ENCODE results near the gene JAG1.

DNA sequence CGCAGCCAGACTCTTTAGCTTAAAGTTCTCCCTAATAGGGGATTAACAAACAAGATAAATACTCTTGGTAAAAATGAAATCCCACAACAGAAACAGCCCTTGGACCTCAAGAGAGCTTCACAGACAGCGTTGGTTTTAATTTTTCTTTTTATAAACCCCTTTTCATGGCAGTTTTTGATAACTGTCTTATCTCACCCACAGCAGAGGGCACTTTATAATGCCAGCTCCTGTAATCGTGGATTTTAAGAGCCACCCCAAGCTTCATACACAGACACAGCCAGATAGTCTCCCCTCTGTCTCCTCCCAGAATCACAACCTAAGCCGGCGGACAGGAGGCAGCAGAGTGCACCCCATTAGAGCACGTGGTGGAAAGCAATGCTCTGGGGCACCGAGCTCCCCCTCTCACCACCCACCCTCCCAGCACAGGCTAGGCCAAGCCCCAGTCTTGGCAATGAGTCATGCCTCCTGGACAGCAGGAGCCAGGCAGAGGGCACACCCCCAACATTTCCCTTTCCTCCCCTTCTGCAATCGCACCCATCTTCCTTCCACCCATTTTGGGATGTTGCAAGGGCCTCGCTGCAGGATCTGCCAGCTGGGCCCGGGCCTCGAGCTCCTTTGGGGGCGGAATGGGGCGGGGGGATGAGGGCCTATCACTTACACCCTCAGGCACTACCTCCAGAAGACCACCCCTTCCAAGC, 2.4 kb downstream of the JAG1 start:
- TF ChIP-seq, protein P1, sequence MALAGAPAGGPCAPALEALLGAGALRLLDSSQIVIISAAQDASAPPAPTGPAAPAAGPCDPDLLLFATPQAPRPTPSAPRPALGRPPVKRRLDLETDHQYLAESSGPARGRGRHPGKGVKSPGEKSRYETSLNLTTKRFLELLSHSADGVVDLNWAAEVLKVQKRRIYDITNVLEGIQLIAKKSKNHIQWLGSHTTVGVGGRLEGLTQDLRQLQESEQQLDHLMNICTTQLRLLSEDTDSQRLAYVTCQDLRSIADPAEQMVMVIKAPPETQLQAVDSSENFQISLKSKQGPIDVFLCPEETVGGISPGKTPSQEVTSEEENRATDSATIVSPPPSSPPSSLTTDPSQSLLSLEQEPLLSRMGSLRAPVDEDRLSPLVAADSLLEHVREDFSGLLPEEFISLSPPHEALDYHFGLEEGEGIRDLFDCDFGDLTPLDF (CRISPR knock-in tag; IDR thresholded peaks at IDR 0.05), result no peak
- no peak for TF ChIP-seq CBFB (CRISPR knock-in tag; IDR thresholded peaks at IDR 0.05; ENCODE audit: low read depth)
- TF ChIP-seq, protein P2, sequence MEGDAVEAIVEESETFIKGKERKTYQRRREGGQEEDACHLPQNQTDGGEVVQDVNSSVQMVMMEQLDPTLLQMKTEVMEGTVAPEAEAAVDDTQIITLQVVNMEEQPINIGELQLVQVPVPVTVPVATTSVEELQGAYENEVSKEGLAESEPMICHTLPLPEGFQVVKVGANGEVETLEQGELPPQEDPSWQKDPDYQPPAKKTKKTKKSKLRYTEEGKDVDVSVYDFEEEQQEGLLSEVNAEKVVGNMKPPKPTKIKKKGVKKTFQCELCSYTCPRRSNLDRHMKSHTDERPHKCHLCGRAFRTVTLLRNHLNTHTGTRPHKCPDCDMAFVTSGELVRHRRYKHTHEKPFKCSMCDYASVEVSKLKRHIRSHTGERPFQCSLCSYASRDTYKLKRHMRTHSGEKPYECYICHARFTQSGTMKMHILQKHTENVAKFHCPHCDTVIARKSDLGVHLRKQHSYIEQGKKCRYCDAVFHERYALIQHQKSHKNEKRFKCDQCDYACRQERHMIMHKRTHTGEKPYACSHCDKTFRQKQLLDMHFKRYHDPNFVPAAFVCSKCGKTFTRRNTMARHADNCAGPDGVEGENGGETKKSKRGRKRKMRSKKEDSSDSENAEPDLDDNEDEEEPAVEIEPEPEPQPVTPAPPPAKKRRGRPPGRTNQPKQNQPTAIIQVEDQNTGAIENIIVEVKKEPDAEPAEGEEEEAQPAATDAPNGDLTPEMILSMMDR (IDR thresholded peaks at IDR 0.05), result no peak
- no peak for TF ChIP-seq ATF3 (CRISPR knock-in tag; conservative IDR thresholded peaks at IDR 0.05)
- TF ChIP-seq ZNF232 (CRISPR knock-in tag; IDR thresholded peaks at IDR 0.05), result no peak
- TF ChIP-seq TEAD4 (CRISPR knock-in tag; IDR thresholded peaks at IDR 0.05), result no peak
- no peak for TF ChIP-seq E2F5 (CRISPR knock-in tag; IDR thresholded peaks at IDR 0.05)
- no peak for TF ChIP-seq ZNF121 (CRISPR knock-in tag; IDR thresholded peaks at IDR 0.05)
- TF ChIP-seq ZNF263 (CRISPR knock-in tag; IDR thresholded peaks at IDR 0.05; ENCODE audit: low read depth), result no peak
- TF ChIP-seq CREM (CRISPR knock-in tag; IDR thresholded peaks at IDR 0.05), result no peak
- TF ChIP-seq AFF4 (CRISPR knock-in tag; IDR thresholded peaks at IDR 0.05; ENCODE audit: borderline replicate concordance), result no peak
- no peak for TF ChIP-seq IRF2 (CRISPR knock-in tag; IDR thresholded peaks at IDR 0.05; ENCODE audit: borderline replicate concordance, low read depth)
